Ishikawa (cell line): ENCODE results near the gene DIAPH3.

Experiments
- CEBPB ChIP-seq: IDR thresholded peaks from 2 replicates; pipeline ENCODE4 v1.6.1; 2012
- CREB1 ChIP-seq: IDR thresholded peaks from 2 replicates; pipeline ENCODE4 v1.6.1; 2012; ENCODE audit warnings: low read depth
- EP300 ChIP-seq: IDR thresholded peaks from 2 replicates; pipeline ENCODE4 v1.6.1; 2012; ENCODE audit warnings: borderline replicate concordance
- NFIC ChIP-seq: IDR thresholded peaks from 2 replicates; pipeline ENCODE4 v1.6.1; 2012
- TCF12 ChIP-seq: IDR thresholded peaks from 2 replicates; pipeline ENCODE4 v1.6.1; 2012; ENCODE audit warnings: low read depth
- YY1 ChIP-seq: IDR thresholded peaks from 2 replicates; pipeline ENCODE4 v1.6.1; 2012; ENCODE audit warnings: low read depth
- ZBTB7A ChIP-seq: IDR thresholded peaks from 2 replicates; pipeline ENCODE4 v1.6.1; 2012; ENCODE audit warnings: low read depth
- TF ChIP-seq, protein P1 (sequence below): IDR thresholded peaks from 2 replicates; pipeline ENCODE4 v1.6.1; 2012
- TF ChIP-seq, protein P2 (sequence below): IDR thresholded peaks from 2 replicates; pipeline ENCODE4 v1.6.1; 2012; ENCODE audit warnings: low read depth, mild to moderate bottlenecking

DNA sequence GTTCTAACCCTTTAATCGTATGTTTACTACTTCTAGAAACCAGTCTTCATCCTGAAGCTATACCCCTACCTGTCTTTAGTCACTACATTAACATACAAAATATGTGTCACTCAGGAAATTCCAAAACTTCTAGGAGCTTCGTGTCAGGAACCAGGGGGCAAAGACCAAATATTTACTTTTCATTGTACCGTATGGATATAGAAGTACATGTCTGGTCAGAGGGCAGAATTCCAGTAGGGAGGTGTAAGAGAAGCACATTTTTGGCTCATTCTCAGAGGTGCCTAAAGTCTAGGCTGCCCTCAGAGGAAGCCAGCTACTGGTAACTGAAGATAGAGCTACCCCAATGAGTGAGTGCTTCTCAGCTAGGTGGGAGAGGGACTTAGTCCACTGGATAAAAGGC, 320.7 kb downstream of the DIAPH3 start:
- TF ChIP-seq EP300, result no peak
- no peak for TF ChIP-seq CEBPB
- no peak for TF ChIP-seq YY1
- no peak for TF ChIP-seq NFIC
- TF ChIP-seq CREB1, result no peak
- no peak for TF ChIP-seq ZBTB7A
- TF ChIP-seq, protein P1, sequence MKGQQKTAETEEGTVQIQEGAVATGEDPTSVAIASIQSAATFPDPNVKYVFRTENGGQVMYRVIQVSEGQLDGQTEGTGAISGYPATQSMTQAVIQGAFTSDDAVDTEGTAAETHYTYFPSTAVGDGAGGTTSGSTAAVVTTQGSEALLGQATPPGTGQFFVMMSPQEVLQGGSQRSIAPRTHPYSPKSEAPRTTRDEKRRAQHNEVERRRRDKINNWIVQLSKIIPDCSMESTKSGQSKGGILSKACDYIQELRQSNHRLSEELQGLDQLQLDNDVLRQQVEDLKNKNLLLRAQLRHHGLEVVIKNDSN, result no peak
- TF ChIP-seq, protein P2, sequence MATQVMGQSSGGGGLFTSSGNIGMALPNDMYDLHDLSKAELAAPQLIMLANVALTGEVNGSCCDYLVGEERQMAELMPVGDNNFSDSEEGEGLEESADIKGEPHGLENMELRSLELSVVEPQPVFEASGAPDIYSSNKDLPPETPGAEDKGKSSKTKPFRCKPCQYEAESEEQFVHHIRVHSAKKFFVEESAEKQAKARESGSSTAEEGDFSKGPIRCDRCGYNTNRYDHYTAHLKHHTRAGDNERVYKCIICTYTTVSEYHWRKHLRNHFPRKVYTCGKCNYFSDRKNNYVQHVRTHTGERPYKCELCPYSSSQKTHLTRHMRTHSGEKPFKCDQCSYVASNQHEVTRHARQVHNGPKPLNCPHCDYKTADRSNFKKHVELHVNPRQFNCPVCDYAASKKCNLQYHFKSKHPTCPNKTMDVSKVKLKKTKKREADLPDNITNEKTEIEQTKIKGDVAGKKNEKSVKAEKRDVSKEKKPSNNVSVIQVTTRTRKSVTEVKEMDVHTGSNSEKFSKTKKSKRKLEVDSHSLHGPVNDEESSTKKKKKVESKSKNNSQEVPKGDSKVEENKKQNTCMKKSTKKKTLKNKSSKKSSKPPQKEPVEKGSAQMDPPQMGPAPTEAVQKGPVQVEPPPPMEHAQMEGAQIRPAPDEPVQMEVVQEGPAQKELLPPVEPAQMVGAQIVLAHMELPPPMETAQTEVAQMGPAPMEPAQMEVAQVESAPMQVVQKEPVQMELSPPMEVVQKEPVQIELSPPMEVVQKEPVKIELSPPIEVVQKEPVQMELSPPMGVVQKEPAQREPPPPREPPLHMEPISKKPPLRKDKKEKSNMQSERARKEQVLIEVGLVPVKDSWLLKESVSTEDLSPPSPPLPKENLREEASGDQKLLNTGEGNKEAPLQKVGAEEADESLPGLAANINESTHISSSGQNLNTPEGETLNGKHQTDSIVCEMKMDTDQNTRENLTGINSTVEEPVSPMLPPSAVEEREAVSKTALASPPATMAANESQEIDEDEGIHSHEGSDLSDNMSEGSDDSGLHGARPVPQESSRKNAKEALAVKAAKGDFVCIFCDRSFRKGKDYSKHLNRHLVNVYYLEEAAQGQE, result no peak
- no peak for TF ChIP-seq TCF12
